CD4-positive, alpha-beta T cell treated with Interferon alpha-2 for 1 hour (primary cell): Measurements from ENCODE around the gene WASF2.
A peak's percentile ranks its signal among the peaks of the same experiment; 100 is the strongest.
"Not testable (repeated sequence)": the region's sequence is repeated elsewhere in the genome, so short reads cannot be mapped to it uniquely, and the experiment has no call there.

ENCODE experiments used
- DNase-seq, 2 donors: peaks; one replicate each; pipeline ENCODE4 v3.0.0-alpha.2; 2020 to 2022

The WASF2 gene

GRCh38 chr1:27393641-27394281, 96.2 kb downstream of the WASF2 start:
- no peak for DNase-seq

GRCh38 chr1:27392778-27393635, 97.0 kb downstream of the WASF2 start:
- DNase-seq = no peak

- DNase-seq = peak; percentile 92 to 95
Measured at GRCh38 chr1:27392096-27392777, 97.7 kb downstream of the WASF2 start, which contains the start of gene GPR3. GPR3 (plus strand) TSS chr1:27392622; CDS start chr1:27393799, 1,177 bp downstream.

- peak; percentile 40 to 50 for DNase-seq
Measured at GRCh38 chr1:27391511-27392095, 98.4 kb downstream of the WASF2 start.

GRCh38 chr1:27388337-27389005, 101.5 kb downstream of the WASF2 start:
- peak; percentile 67 to 80 for DNase-seq

GRCh38 chr1:27384797-27385196, 105.2 kb downstream of the WASF2 start:
- DNase-seq = not testable (repeated sequence)

- no peak for DNase-seq
Measured at GRCh38 chr1:27383661-27384060, 106.3 kb downstream of the WASF2 start.

- DNase-seq = peak in 1 of 2 donors; percentile 53
Measured at GRCh38 chr1:27383039-27383605, 106.8 kb downstream of the WASF2 start, which contains the start of gene CD164L2. CD164L2 (minus strand) TSS chr1:27383333; CDS start chr1:27383239, 94 bp downstream.

GRCh38 chr1:27381969-27382762, 107.8 kb downstream of the WASF2 start:
- no peak for DNase-seq

- no peak for DNase-seq
Measured at GRCh38 chr1:27380766-27381733, 108.9 kb downstream of the WASF2 start.

GRCh38 chr1:27380224-27380623, 109.7 kb downstream of the WASF2 start:
- DNase-seq = no peak

- no peak for DNase-seq
Measured at GRCh38 chr1:27379564-27380122, 110.3 kb downstream of the WASF2 start.

GRCh38 chr1:27377760-27378495, 112.0 kb downstream of the WASF2 start:
- DNase-seq = no peak

GRCh38 chr1:27374362-27375086, 115.4 kb downstream of the WASF2 start, which contains the start of gene FCN3:
FCN3 (minus strand) TSS chr1:27374824; CDS start chr1:27374818, 6 bp downstream.
- DNase-seq = no peak

- DNase-seq = no peak
Measured at GRCh38 chr1:27372808-27373690, 116.9 kb downstream of the WASF2 start.

- no peak for DNase-seq
Measured at GRCh38 chr1:27372022-27372807, 117.8 kb downstream of the WASF2 start.
